ENCODE results near the gene SEPHS2.

GRCh38 chr16:30494709-30495108, 49.0 kb upstream of the SEPHS2 start:
- TF ChIP-seq CTCF (IDR thresholded peaks at IDR 0.05) = no peak
- TF ChIP-seq POLR2AphosphoS5 (IDR thresholded peaks at IDR 0.05) = no peak
- TF ChIP-seq POLR2A (IDR thresholded peaks at IDR 0.05) = no peak

Data from gastroesophageal sphincter (tissue), 3 donors.